Keratinocyte (primary cell): ENCODE measurements around the gene ABLIM2.

Source experiments
- EZH2 ChIP-seq: IDR thresholded peaks from one replicate; pipeline ENCODE4 v1.6.1; 2012; ENCODE audit warnings: inconsistent platforms, mild to moderate bottlenecking, low read length, moderate library complexity
- TF ChIP-seq, protein P1 (sequence below), 3 experiments: IDR thresholded peaks in 1 of 3; conservative IDR thresholded peaks in 1 of 3; optimal IDR thresholded peaks in 1 of 3; 2 replicates in 2 of 3; 3 replicates in 1 of 3; pipeline versions ENCODE3 to v1.5.1; 2011; ENCODE audit warnings: low read length in 3 of 3, mild to moderate bottlenecking in 3 of 3, moderate library complexity in 2 of 3, control low read depth in 1 of 3, inconsistent platforms in 1 of 3; ENCODE audit not compliant: insufficient read depth in 2 of 3; ENCODE audit errors: extremely low read depth in 1 of 3

DNA sequence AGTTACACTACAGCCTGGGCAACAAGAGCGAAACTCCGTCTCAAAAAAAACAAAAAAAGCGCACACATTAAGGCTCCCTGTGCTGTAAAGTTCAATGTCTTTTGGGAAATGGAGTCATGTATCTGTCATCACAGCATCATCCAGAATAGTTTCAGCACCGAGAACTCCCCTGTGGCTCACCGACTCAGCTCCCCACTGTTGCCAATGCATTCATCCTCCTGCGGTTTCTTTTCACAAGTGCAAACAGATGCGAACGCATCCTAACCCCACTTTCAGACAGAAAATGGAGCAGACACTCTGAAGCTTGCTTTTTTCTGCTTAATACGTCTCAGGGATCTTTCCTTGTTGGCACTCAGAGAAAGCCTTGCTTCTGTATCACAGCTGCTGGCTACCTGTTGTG lies 26.7 kb upstream of the ABLIM2 start:
- TF ChIP-seq, protein P1, sequence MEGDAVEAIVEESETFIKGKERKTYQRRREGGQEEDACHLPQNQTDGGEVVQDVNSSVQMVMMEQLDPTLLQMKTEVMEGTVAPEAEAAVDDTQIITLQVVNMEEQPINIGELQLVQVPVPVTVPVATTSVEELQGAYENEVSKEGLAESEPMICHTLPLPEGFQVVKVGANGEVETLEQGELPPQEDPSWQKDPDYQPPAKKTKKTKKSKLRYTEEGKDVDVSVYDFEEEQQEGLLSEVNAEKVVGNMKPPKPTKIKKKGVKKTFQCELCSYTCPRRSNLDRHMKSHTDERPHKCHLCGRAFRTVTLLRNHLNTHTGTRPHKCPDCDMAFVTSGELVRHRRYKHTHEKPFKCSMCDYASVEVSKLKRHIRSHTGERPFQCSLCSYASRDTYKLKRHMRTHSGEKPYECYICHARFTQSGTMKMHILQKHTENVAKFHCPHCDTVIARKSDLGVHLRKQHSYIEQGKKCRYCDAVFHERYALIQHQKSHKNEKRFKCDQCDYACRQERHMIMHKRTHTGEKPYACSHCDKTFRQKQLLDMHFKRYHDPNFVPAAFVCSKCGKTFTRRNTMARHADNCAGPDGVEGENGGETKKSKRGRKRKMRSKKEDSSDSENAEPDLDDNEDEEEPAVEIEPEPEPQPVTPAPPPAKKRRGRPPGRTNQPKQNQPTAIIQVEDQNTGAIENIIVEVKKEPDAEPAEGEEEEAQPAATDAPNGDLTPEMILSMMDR (optimal IDR thresholded peaks at IDR 0.05 in 1 of 3, IDR thresholded peaks at IDR 0.05 in 1 of 3, conservative IDR thresholded peaks at IDR 0.05 in 1 of 3; ENCODE audit: extremely low read depth in 1 of 3, insufficient read depth in 2 of 3, low read length in 3 of 3): no peak
- TF ChIP-seq EZH2: no peak
